GM23338 (cell line): Measurements from ENCODE around the gene CHST10. TPM values are rescaled to one million over a fixed set of nuclear protein-coding genes. Genes with fewer than 3 reads are reported as not detected.
A peak's percentile ranks its signal among the peaks of the same experiment; 100 is the strongest.

Experiments
- ATAC-seq: fragments of 200-7000 bp; cut with Tn5 transposase; 3 replicates; pipeline ENCODE4 v1.9.1; 2020
- DNase-seq: peaks from one replicate; pipeline ENCODE4 v3.0.0-alpha.2; 2015; ENCODE audit warnings: low spot score
- H2AFZ ChIP-seq: fragments of 200-600 bp; sonication (generic); 2 replicates; pipeline ENCODE4 v1.8.0; 2016; ENCODE audit warnings: antibody characterized with exemption, mild to moderate bottlenecking, moderate library complexity
- H3F3A ChIP-seq: fragments of 200-600 bp; sonication (generic); replicated peaks from 2 replicates; pipeline ENCODE4 v1.8.0; 2017; ENCODE audit warnings: antibody characterized with exemption, mixed run types, low read depth
- H3K27ac ChIP-seq: fragments of 200-600 bp; sonication (generic); 2 replicates; pipeline ENCODE4 v1.6.1; 2016; ENCODE audit warnings: low read depth
- H3K27me3 ChIP-seq: fragments of 200-600 bp; sonication (generic); 2 replicates; pipeline ENCODE4 v1.8.0; 2016; ENCODE audit warnings: mild to moderate bottlenecking, mixed run types, moderate library complexity; ENCODE audit not compliant: insufficient read depth
- H3K36me3 ChIP-seq: fragments of 200-600 bp; sonication (generic); 2 replicates; pipeline ENCODE4 v1.8.0; 2016; ENCODE audit warnings: mild to moderate bottlenecking; ENCODE audit not compliant: insufficient read depth
- H3K4me1 ChIP-seq: fragments of 200-600 bp; sonication (generic); 2 replicates; pipeline ENCODE4 v1.8.0; 2016; ENCODE audit warnings: mild to moderate bottlenecking, moderate library complexity; ENCODE audit not compliant: insufficient read depth
- H3K4me2 ChIP-seq: fragments of 200-600 bp; sonication (generic); 2 replicates; pipeline ENCODE4 v1.7.1; 2017; ENCODE audit warnings: mixed run types
- H3K4me3 ChIP-seq: fragments of 200-600 bp; sonication (generic); 2 replicates; pipeline ENCODE4 v1.6.1; 2016; ENCODE audit warnings: mixed run types
- H3K79me2 ChIP-seq: fragments of 200-600 bp; sonication (generic); replicated peaks from 2 replicates; pipeline ENCODE4 v1.8.0; 2017; ENCODE audit warnings: mild to moderate bottlenecking; ENCODE audit not compliant: insufficient read depth
- H3K9me2 ChIP-seq: fragments of 200-600 bp; sonication (generic); 2 replicates; pipeline ENCODE4 v1.8.0; 2017; ENCODE audit not compliant: insufficient read depth
- H4K20me1 ChIP-seq: fragments of 200-600 bp; sonication (generic); replicated peaks from 2 replicates; pipeline ENCODE4 v1.8.0; 2017; ENCODE audit warnings: mild to moderate bottlenecking; ENCODE audit not compliant: insufficient read depth
- H3K27ac Mint-ChIP-seq: 2 replicates; pipeline ENCODE4 v1.8.0; 2020; ENCODE audit warnings: inconsistent platforms, mild to moderate bottlenecking, moderate library complexity, mixed read lengths
- H3K27me3 Mint-ChIP-seq: 3 replicates; pipeline ENCODE4 v1.8.0; 2022; ENCODE audit warnings: low read depth, mild to moderate bottlenecking, moderate library complexity, mixed read lengths, inconsistent platforms; ENCODE audit not compliant: insufficient read depth, poor library complexity
- H3K36me3 Mint-ChIP-seq: 3 replicates; pipeline ENCODE4 v1.8.0; 2021; ENCODE audit warnings: low read depth, mild to moderate bottlenecking, inconsistent platforms, moderate library complexity, mixed read lengths
- H3K4me1 Mint-ChIP-seq: 3 replicates; pipeline ENCODE4 v1.8.0; 2020; ENCODE audit warnings: mild to moderate bottlenecking, inconsistent platforms, mixed read lengths
- H3K4me3 Mint-ChIP-seq: 3 replicates; pipeline ENCODE4 v1.8.0; 2021; ENCODE audit warnings: moderate library complexity, mild to moderate bottlenecking, inconsistent platforms, mixed read lengths
- H3K9me3 Mint-ChIP-seq: 3 replicates; pipeline ENCODE4 v1.8.0; 2020; ENCODE audit warnings: moderate library complexity, mild to moderate bottlenecking, inconsistent platforms, mixed read lengths
- CREB1 ChIP-seq: fragments of 250-450 bp; sonication (Bioruptor Pico); IDR thresholded peaks from 2 replicates; pipeline ENCODE4 v1.5.0; 2020; ENCODE audit warnings: low read depth, mild to moderate bottlenecking, moderate library complexity
- CTCF ChIP-seq, 2 experiments: fragments of 200-600 bp in 1 of 2; sonication (generic) in 1 of 2; conservative IDR thresholded peaks; 2 replicates each; pipeline versions ENCODE4 v1.5.1 to v1.6.1; 2016 to 2017; ENCODE audit warnings: antibody characterized with exemption in 2 of 2, low read depth in 2 of 2, mild to moderate bottlenecking in 2 of 2, moderate library complexity in 1 of 2
- ETS1 ChIP-seq: IDR thresholded peaks from 2 replicates; pipeline ENCODE4 v1.6.1; 2016; ENCODE audit warnings: antibody characterized with exemption
- EZH2phosphoT487 ChIP-seq: fragments of 200-600 bp; sonication (generic); IDR thresholded peaks from one replicate; pipeline ENCODE4 v1.8.1; 2018; ENCODE audit warnings: antibody characterized with exemption; ENCODE audit not compliant: unreplicated experiment
- JUNB ChIP-seq: IDR thresholded peaks from one replicate; pipeline ENCODE4 v1.6.1; 2016; ENCODE audit warnings: antibody characterized with exemption; ENCODE audit not compliant: unreplicated experiment
- POLR2AphosphoS5 ChIP-seq: IDR thresholded peaks from 2 replicates; pipeline ENCODE4 v1.6.1; 2016; ENCODE audit warnings: antibody characterized with exemption, low read depth
- REST ChIP-seq: IDR thresholded peaks from one replicate; pipeline ENCODE4 v1.6.1; 2018; ENCODE audit warnings: antibody characterized with exemption; ENCODE audit not compliant: unreplicated experiment
- STAT1 ChIP-seq: IDR thresholded peaks from one replicate; pipeline ENCODE4 v1.6.1; 2016; ENCODE audit warnings: antibody characterized with exemption; ENCODE audit not compliant: unreplicated experiment
- ZNF331 ChIP-seq: fragments of 250-450 bp; sonication (Bioruptor Pico); IDR thresholded peaks from 2 replicates; pipeline ENCODE4 v1.5.0; 2020; ENCODE audit warnings: low read depth, mild to moderate bottlenecking, moderate library complexity
- polyA plus RNA-seq: library from polyadenylated mRNA; unstranded; fragments of >200 nt; fragmentation: Nextera tagmentation; extraction: Ambion mirVana; gene quantifications from 2 replicates; pipeline ENCODE4 v1.2.1, GENCODE V29; 2016
- total RNA-seq: library from RNA; depleted of rRNA; stranded (reverse); fragments of >200 nt; shearing (Covaris generic); gene quantifications from 2 replicates; pipeline ENCODE4 v1.2.3, GENCODE V29; 2014

Gene CHST10
- total and polyA plus RNA-seq, 2 experiments from 2014 or later: 7.7 to 24.5 TPM

GRCh38 chr2:100383306-100383705, 34.2 kb downstream of the CHST10 start (continued):
- no peak for TF ChIP-seq REST
- no peak for TF ChIP-seq STAT1
- TF ChIP-seq ETS1: no peak
- no peak for TF ChIP-seq CTCF (conservative IDR thresholded peaks at IDR 0.05; ENCODE audit: low read depth in 2 of 2)
- TF ChIP-seq CREB1: no peak
- TF ChIP-seq ZNF331 (CRISPR knock-in tag): no peak
- TF ChIP-seq POLR2AphosphoS5: no peak

- H3K4me3 Mint-ChIP-seq: no peak overlapping the region
These were observed 36.2 kb downstream of the CHST10 start for GRCh38 chr2:100381240-100381639.

More at GRCh38 chr2:100381240-100381639, 36.2 kb downstream of the CHST10 start:
- Mint-ChIP-seq H3K9me3 (no peaks in the 10 kb centered on the region), H3K27me3 (peaks cover 2% of the 10 kb centered on the region), H3K27ac (no peak overlapping the region), H3K4me1 (no peaks in the 10 kb centered on the region), H3K36me3 (no peaks in the 10 kb centered on the region; the same call in 2 of the 3 replicates)
- Histone ChIP-seq H3F3A (no peaks in the 10 kb centered on the region), H4K20me1 (no peaks in the 10 kb centered on the region), H3K27ac (no peak overlapping the region), H3K9me2 (no peaks in the 10 kb centered on the region), H3K27me3 (no peaks in the 10 kb centered on the region), H3K4me2 (no peak overlapping the region), H3K4me1 (no peaks in the 10 kb centered on the region), H3K79me2 (no peaks in the 10 kb centered on the region), H3K4me3 (no peak overlapping the region), H2AFZ (no peak overlapping the region), H3K36me3 (no peaks in the 10 kb centered on the region)
- TF ChIP-seq JUNB (no peak), ETS1 (no peak), CTCF (conservative IDR thresholded peaks at IDR 0.05; ENCODE audit: low read depth in 2 of 2) (peak; percentile 87 to 96), EZH2phosphoT487 (no peak)
- ATAC-seq (peak; percentile 91), DNase-seq (peak; percentile 93)
